COLO829 (cell line): ENCODE data around the gene FBXL22.
A peak's percentile ranks its signal among the peaks of the same experiment; 100 is the strongest.

Experiments
- DNase-seq: peaks from one replicate; pipeline ENCODE4 v3.0.0; 2012; ENCODE audit warnings: low spot score

The FBXL22 gene, protein sequence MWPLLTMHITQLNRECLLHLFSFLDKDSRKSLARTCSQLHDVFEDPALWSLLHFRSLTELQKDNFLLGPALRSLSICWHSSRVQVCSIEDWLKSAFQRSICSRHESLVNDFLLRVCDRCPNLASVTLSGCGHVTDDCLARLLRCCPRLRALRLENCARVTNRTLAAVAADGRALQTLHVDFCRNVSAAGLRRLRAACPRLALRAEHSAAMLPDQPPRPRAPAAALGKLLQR

DNA sequence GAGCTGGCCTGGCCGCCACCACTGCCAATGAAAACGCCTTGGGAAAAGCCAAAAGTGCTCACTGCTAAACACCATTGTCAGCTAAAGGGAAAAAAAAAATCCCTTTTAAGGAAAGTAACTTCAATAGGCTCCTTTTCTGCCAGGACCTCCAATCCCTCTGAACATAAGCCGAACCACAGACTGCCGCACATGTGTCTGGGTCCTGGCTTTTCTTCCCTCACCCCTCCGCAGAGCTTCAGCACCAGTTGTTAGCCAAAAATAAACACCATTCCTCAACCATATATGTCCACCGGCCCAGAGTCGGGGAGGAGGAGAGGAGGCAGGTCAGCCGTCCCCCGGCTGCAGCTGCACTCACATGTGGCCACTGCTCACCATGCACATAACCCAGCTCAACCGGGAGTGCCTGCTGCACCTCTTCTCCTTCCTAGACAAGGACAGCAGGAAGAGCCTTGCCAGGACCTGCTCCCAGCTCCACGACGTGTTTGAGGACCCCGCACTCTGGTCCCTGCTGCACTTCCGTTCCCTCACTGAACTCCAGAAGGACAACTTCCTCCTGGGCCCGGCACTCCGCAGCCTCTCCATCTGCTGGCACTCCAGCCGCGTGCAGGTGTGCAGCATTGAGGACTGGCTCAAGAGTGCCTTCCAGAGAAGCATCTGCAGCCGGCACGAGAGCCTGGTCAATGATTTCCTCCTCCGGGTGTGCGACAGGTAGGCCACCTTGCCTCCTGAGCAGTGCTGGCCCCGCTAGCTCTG lies at the start of gene FBXL22:
FBXL22 (plus strand) TSS at position 350 of the 753 bp plus-strand sequence; CDS start at position 356, 6 bp downstream.
- no peak for DNase-seq

DNA sequence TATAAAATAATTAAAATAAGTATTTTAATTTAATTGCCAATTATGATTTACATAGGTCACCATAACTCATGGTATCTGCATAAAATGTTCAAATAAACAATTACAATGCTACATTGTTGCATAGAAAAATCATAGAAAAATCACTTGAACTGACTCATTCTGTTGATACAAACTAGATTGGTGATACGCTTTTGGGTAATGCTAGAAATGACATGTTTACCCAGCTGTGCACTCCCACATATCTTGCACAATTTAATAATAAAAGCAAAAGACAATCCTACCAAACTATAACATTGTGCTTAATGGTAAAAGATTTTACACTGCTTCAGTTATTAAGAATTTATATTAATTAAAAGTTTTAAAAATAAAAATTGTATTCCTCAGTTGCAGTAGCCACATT lies 45.8 kb upstream of the FBXL22 start:
- no peak for DNase-seq

DNA sequence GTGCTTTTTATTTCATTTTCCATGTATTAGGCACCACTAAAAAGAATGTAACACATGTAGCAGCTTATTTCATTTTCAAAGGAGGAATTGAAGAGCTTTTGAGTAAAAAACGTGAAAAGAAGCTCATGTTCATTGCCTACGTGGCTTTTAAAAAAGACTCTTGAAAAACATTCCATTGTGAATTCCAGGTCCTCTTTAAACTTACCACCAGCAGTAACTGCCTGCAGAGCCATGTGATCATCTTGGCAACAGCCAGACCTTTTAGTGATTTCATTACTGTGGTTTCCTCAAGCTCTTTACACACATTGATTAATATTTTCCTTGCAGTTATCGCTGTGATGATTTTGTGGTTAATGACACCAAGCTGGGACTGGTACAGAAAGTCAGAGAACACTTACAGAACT lies 43.8 kb upstream of the FBXL22 start:
- DNase-seq, result peak; percentile 53

DNA sequence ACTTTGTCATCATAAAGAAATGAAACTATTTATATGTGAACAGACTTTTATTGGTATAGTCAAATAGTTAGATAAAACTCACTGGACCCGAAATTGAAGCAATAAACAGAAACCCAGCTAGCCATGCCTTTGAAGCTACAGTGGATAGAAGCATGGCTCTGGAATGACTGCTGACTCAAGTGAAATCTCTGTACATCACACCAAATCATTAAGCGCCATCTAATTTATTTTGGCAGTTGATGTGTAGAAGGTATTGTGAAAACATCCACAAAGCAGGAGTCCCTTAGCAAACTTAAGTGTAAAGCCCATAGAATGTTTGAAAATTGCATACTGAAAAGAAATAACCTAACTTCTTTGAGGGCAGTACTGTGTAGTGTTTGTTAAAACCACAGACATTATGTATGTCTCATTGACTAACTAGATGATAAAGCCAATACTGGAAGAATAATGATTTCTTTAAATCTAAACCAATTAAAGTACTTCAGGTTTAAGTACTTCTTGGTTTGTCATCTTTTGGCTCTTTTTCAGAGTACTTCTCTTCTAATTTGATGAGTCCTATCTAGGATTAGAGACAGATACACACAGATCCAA lies 42.8 kb upstream of the FBXL22 start:
- DNase-seq, result no peak

DNA sequence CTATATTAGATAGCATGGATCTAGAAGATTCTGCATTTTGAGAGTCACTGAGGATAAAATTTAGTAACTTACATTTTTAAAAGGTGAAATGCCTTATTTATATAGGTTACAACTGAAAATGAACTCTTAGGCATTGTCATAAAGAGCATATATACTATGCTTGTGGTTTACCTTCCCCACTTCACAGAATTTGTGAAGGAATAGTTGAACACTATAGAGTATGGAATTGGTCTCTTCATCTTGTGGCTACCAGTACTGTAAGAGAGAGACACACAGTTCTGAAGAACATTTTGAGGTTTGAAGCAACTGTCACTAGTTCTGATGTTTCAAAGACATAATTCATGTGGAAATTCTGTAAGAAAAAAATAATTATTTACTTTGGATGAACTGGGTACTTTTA lies 41.7 kb upstream of the FBXL22 start:
- DNase-seq, result no peak

DNA sequence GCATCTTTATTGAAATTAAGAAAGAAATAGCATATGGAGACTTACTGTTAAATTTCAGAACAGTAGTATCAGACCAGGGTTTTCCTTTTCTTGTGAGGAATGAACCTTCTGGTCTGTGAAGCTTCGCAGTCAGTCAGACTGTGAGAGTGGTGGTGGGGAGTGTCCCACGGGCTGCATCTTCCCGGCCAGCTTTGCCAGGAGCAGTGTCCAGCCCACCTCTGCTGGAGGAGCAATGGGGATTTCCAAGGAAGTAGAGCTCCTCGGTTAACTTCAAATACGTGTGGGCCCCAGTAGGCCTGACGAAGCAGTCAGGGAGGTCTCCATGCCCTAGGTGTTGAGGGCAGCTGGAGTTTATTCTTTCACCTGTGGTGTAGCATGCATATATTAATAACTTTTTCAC lies 40.9 kb upstream of the FBXL22 start:
- DNase-seq, result no peak

DNA sequence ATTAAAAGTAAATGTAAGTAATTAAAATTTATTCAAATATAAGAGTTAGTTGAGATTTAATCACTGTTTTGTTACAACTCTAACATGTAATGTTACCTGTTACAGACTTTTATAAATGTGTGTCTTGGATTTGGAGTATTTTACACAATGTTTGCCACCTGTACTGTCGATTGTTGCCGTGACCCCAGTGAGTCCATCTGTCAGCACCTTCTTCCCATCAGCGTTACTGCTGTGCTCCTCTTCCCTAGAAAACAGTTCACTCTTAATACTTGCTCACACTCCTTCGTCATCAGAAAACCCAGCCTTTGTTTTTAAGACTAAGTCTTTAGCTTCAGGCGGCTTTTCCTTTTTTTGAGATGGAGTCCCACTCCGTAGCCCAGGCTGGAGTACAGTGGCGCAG lies 40.5 kb upstream of the FBXL22 start:
- DNase-seq, result no peak

DNA sequence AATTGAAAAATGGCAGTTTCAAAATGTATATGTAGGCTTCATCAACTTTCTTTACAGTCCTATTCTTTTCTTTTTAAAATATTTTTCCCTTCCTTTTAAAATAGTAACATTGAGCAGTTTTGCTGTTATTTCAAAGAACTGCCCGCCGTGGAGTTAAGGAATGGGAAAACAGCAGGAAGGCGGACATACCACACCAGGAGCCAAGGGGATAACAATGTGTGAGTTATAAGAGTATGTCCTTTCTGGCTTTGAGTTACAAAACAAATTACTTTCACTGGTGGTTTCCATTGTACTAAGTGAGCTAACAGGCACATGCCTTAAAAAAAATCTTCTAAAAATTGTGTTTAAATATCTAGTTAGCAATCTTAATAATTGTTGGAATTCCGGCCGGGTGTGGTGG lies 37.4 kb upstream of the FBXL22 start:
- DNase-seq, result no peak

DNA sequence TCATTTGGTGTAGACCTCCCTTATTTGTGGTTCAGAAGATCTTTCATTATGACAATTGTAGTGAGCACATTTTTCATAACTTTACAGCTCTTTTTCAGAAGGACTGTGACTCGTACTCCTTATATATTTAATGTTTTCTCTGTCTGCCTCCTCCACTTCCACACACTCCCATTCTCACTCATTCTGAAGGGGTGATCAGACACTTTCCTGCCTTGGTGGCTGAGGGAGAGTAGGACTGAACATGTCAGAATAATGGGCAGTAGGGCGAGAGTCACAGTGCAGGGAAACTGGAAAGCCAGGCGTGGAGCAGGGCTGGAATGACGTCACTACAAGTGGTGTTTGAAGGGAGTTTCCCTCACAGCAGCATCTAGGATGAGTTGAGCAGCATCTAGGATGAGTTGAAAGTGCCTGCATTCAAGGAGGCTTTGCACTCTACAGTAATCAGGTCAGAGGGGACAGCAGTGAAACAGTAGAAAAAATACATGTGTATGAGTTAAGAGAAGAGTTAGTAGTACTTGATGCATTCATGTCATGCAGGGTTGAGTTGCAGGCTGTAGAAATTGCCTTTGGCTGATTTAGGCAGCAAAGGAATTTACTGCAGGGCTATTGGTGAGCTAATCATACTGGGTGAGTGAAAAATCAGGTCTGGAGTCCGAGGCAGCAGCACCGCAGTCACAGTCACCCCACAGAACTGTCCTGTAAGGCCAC lies 36.3 kb upstream of the FBXL22 start:
- DNase-seq, result no peak

DNA sequence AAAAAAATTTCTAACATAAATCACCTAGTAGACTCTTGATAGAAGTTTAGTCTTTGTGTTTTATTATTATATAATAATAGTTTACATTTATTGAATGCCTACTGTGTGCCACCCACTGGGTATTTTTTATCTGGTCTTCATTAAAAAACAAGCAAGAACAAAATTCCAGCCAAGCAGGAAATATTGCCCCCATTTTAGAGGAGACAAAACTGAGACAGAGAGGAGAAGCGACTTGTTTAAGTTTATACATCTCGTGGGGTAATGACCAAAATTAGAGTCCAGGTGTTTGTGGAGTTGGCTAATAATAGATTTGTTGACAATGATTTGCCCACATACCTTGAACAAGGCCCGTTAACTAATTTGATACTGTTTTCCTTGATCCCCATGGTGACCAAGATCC lies 33.1 kb upstream of the FBXL22 start:
- no peak for DNase-seq

DNA sequence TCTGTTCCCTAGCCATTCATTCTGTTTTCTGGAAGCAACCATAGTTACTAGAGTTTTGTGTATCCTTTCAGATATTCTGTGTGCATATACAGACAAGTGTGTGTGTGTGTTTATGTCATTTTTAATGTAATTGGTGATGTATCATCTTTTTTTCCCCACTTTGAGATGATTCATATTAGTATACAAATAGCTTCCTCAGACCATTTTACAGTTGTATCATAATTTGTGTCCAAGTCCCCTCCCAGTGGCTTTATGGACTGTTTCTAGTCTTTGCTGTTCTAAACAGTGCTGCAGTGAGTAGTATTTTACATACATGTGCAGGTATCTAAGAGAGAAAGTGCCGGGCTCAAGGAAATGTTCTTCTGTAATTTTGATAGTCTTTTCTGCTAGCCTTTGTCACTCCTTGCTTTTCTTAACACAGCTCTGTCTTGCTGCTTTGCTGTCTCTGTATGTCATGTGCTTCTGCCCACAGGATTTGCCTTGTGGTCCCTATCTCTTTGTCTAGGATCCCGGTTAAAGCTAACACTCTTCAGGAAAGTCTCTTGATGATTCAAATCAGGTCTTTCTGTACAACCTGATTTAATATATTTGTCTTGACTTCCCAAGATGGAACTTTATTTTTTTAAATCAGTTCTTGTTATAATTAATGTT lies 31.5 kb upstream of the FBXL22 start:
- no peak for DNase-seq

DNA sequence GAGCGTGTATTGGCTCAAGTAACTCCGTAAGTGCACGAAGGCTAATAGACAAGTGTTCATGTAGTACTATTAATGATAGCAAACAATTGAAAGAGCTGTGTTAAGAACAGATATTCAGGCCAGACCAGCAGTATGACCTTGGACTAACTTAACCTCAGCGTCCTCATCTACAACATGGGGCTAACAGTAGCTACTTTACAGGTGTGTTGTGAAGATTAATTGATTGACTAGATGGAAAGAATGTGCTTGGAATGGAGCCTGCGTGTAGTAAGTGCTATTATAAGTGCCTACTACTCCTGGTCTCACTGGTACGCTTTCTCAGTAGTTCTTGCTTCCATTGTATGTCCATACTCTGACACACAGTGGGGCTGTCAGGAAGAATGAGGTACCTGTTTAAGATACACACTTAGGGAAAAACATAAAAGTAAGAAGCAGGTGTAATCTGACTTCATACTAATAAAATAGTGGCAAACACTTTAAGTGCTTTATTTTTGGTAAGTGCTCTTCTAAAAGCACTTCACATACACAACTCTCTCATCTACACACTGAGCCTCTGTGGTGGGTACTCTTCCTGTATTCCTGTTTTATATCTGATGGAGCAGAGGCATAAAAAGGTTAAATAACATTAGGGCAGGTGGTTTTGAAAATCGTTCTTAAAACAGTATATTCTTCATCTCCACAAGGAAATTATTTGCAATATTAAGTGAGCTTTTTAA lies 24.3 kb upstream of the FBXL22 start:
- no peak for DNase-seq

DNA sequence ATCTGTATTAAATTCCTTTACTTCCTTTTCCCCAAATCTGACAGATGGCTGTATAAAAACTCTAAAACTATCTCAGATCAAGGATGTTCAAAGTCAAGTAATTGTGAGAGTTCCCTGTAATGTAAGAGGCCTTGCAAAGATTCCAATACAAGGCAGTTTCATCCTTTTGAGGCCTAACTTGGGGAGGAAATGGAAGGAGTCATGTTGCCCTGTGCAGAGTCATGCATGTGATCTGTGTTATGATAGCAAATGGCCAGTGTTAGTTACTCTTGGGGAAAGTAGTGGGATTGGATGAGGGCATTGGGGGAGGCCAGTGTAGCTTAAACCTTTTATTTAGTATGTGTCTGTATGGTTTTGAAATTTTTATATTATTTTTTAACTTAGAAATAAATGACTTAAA lies 23.7 kb upstream of the FBXL22 start:
- no peak for DNase-seq

DNA sequence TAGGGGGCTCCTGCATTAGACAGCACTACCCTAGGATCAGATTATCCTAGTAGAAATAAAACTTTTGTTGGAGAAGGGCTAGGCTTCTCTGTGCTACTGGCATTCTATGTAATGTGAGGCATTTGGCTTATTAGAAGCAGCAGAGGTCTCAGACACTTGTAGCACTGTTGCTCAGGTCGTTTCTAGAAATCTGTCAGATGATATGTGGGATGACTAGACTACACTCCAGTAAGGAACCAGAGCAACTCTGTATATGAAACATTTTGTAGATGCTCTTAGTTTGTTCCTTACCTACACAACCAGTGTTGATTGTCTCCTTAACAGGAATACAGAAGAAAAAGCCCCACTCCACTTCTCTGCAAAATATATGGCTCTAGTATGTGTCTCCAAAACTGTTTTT lies 21.9 kb upstream of the FBXL22 start:
- no peak for DNase-seq

DNA sequence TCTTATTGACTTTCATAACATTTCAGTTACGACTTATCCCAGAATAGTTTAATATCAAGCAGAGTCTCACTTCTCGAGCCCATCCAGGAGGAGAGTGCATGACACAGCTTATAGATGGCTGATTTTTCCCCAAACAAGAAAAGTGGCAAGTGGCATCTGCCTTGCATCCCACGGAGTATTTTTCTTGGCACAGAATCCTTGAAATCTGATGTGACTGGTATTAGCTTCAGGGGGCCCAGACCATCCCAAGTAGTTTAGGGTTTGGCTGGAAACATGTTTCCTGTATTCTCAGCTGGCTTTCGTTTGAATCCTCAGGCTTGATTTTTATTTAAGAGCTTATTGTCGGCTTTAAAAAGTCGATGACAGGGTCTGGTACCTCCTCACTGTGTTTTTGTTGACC lies 20.7 kb upstream of the FBXL22 start:
- DNase-seq, result no peak

DNA sequence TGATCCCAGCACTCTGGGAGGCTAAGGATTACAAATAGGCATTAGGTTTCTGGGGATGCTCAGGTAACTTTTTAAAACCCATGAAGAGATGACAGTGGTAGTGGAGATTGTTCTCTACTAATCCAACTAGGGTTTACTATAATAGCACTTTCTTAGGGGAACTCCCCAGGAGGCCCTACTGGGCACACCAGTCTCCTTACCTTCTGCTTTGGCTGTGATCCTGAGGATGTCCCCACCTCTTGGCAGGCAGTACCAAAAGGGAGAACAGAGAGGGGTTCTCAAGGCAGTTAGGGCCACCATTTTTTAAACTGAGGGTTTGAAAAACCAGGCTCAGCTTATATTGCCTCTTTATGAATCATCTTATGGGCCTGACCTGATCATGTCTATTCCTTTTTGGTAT lies 15.0 kb upstream of the FBXL22 start:
- no peak for DNase-seq

DNA sequence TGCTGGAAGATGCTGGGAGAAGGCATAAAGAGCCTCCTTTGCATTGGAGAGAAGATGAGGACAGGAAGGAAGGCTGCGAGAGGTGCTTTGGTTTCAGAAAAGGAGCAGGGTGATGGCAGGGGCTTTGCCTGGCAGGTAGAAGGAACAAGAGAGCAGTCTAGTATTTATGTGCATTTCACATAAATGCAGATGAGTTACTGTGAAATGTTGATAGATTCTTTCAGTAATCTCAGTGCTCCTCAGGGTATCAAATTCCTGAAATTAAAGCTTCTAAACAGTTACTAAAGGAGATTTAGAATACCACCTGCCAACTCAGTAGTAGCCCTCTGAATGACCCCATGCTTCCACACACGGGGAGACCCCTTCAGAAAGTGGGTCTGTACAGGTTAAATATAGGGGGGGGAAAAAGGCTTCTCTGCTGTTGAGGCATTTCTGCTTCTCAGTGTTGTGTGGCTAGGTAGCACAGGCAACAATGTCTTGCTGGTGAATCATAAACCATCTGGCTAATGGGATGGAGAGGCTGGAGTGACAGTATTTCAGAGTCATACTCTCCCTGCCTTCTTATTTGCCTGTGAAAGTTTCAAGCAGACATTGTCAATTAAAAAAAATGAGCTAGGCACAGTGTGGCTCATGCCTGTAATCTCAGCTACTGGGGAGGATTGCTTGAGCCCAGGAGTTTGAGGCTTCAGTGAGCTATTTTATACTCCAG lies 14.3 kb upstream of the FBXL22 start:
- DNase-seq, result no peak

DNA sequence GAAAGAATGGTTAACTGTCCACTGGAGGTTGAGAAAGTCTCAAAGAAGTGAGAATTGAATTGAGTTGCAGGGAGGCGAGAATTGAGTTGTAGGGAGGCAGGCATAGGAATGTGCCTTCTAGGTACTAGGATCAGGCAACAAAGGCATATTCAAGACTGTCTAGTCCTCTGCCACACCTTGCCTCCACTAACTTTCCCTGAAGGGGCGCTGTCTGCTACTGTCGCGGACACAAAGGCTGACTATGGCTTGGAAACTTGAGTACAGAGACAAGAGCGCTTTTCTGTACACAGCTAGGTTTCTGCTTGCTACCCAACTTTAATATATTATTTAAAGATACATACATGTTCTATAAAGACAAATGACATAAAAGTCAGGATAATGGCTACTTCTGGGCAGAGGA lies 10.4 kb upstream of the FBXL22 start:
- DNase-seq, result no peak

DNA sequence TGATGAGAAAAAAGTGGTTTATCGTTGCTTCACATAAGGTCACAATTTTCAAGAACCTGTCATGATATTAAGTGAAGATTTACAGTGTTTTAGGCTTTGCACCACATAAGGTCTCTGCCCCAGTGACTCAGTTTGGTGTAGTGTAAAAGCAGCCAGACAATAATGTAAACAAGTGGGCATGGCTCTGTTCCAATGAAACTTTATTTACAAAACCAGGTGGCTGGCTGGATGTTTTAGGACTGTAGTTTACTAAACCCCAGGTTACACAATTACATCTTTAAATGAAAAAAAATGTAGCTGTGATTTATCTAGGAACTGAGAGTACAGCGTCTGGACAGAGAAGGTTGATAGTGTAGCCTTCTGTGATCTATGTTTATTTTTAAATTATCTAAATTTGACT lies 9.7 kb upstream of the FBXL22 start:
- no peak for DNase-seq

DNA sequence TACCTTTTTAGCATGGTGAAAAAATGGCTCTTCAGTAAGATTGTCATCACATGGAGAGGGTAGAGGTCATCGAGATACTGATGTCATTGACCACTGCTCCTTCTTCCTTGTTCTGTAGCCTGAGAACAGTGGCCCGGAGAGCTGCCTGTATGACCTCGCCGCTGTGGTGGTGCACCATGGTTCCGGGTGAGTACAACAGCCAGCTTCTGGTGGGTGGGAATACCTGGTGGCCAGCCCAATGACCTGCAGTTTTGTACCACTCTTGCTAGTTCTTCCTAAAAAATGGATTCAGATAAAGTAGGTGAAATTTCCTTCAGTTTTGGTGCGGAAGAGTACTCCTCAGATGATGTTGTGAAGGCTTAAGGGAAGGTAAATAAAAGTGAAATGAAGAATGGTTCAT lies 8.4 kb upstream of the FBXL22 start:
- DNase-seq, result no peak
